ENCODE measurements around the gene SLC25A10.

Gene SLC25A10

DNA sequence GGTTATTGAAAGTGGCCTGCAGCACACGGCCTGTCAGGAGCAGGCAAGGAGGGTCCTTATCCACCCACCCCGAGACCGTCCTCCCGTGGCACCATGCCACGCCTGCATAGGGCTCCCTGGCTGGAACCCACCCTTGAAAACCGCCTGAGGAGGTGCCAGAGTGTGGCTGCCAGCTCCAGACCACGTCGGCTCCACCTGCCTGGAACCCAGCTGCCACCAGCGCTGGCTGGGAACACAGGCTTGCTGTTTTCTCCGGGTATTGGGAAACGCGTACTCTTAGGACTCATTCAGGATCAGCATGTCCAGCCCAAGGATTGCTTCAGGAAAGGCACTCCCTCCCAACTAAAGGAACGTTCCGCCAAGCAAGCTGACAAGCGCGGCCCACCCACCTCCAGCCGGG lies 35.2 kb upstream of the SLC25A10 start:
- Histone ChIP-seq H3K9ac (ENCODE audit: low read depth, low read length) (no peak overlapping the region), H3K4me1 (ENCODE audit: insufficient read depth, low read length) (no peaks in the 10 kb centered on the region)

DNA sequence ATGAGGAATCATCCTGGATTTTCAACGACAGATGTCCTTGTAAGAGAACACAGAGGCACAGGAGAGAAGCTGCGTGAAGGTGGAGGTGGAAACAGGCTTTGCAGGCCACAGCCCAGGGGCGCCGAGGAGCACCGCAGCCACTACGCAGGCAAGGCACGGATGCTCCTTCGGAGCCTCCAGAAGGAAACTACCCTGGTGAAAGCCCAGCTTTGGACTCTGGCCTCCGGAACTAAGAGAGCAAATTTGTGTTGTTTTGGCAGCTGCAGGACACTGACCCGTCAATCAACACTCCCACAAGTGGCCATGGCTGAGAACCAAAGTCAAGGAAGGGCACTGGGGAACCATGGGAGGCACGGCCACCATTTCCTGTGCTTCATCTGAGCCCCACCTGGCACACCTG lies 31.9 kb upstream of the SLC25A10 start:
- Histone ChIP-seq H3K9me3 (ENCODE audit: insufficient read depth, low read depth, low read length) (no peaks in the 10 kb centered on the region), H3K4me1 (ENCODE audit: insufficient read depth, low read length) (peaks cover 8% of the 10 kb centered on the region), H3K27me3 (ENCODE audit: insufficient read depth, low read length) (no peaks in the 10 kb centered on the region), H3K4me3 (ENCODE audit: low read length) (no peak overlapping the region), H3K27ac (ENCODE audit: low read length) (no peak overlapping the region), H3K36me3 (ENCODE audit: insufficient read depth, low read depth, low read length) (peaks cover 4% of the 10 kb centered on the region; the same call in 1 of the 2 replicates), H3K9ac (ENCODE audit: low read depth, low read length) (no peak overlapping the region)

More for the DNA sequence above, 35.2 kb upstream of the SLC25A10 start:
- no peak overlapping the region for H3K27ac ChIP-seq (ENCODE audit: low read length)
- no peaks in the 10 kb centered on the region for H3K27me3 ChIP-seq (ENCODE audit: insufficient read depth, low read length)
- H3K36me3 ChIP-seq (ENCODE audit: insufficient read depth, low read depth, low read length): peaks cover 32% of the 10 kb centered on the region
- H3K4me3 ChIP-seq (ENCODE audit: low read length): no peak overlapping the region
- no peaks in the 10 kb centered on the region for H3K9me3 ChIP-seq (ENCODE audit: insufficient read depth, low read depth, low read length)

DNA sequence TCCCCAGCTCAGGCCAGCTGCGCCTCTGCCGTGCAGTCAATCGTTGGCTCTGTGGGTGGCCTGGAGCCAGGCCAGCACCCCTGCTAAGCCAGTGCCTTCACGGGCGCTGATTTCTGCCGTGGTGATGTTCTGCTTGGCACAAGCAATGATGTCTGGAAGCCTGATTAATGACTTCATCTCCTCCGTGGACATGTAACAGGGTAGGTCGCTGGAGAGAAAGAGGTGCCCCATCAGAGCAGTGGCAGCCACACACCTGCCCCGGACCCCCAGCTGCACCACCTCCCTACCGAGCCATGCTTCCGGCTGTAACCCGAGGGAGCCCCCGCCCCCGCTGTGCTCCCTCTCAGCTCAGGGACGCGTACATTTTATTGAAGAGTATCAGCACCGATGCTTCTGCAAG lies 30.4 kb upstream of the SLC25A10 start:
- Histone ChIP-seq H3K9me3 (ENCODE audit: insufficient read depth, low read depth, low read length) (no peaks in the 10 kb centered on the region), H3K27ac (ENCODE audit: low read length) (no peak overlapping the region), H3K4me3 (ENCODE audit: low read length) (no peak overlapping the region), H3K36me3 (ENCODE audit: insufficient read depth, low read depth, low read length) (peaks cover 14% of the 10 kb centered on the region), H3K4me1 (ENCODE audit: insufficient read depth, low read length) (peaks cover 8% of the 10 kb centered on the region), H3K9ac (ENCODE audit: low read depth, low read length) (no peak overlapping the region), H3K27me3 (ENCODE audit: insufficient read depth, low read length) (no peaks in the 10 kb centered on the region)

DNA sequence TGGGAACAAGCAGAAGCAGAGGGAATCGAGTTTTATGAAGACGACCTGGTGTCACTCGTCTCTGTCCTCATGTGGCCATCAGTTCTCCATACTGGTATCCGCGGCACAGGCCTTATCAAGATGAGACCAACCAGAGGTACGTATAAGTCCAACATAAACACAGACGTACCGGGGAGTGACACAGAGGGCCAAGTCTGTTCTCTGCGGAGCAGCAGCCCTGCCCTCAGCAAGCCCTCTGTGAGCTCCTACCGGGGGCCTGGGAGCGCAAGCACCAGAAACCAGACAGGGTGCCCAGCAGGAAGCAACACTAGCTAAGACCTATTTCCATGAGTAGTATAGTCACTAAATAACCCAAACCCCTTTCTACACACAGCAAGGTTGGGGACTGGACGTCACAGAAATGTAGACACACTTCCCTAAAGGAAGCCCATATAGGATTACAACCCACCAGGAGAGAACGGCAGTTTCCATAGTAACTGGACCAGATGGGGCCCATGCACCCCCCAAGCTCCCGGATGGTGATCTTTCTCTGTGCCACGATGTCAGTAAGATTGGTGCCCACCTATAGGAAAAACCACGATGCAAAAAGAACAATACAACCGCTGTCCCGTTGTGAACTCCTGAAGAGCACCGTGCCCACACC lies 29.4 kb upstream of the SLC25A10 start:
- no peaks in the 10 kb centered on the region for H3K27me3 ChIP-seq (ENCODE audit: insufficient read depth, low read length)
- H3K36me3 ChIP-seq (ENCODE audit: insufficient read depth, low read depth, low read length): peaks cover 24% of the 10 kb centered on the region
- H3K9me3 ChIP-seq (ENCODE audit: insufficient read depth, low read depth, low read length): no peaks in the 10 kb centered on the region
- peak overlapping the region; percentile 93 for H3K4me3 ChIP-seq (ENCODE audit: low read length)
- H3K4me1 ChIP-seq (ENCODE audit: insufficient read depth, low read length): peaks cover 8% of the 10 kb centered on the region
- H3K9ac ChIP-seq (ENCODE audit: low read depth, low read length): peak overlapping the region; percentile 92; the same call in 1 of the 2 replicates
- H3K27ac ChIP-seq (ENCODE audit: low read length): no peak overlapping the region

DNA sequence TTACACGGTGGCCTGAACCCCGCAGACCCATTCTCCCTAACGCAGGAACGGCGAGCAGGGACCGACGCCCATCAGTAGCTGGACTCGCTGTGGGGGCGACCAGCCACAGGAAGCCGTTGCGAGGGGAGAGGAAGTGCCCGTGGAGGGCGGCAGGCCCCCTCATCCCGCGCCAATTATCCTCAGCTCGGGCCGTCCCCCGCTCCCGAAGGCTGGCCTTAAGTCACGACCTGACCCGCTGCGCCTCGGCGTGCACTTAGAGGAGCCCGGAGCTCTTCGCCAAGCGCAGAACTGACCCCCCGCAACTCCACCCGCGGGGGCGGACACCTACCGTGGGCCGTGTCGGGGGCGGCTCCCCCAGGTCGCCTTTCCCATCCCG lies 28.9 kb upstream of the SLC25A10 start:
- H3K9ac ChIP-seq (ENCODE audit: low read depth, low read length): peak overlapping the region; percentile 92; the same call in 1 of the 2 replicates
- peaks cover 8% of the 10 kb centered on the region for H3K4me1 ChIP-seq (ENCODE audit: insufficient read depth, low read length)
- H3K27ac ChIP-seq (ENCODE audit: low read length): no peak overlapping the region
- no peaks in the 10 kb centered on the region for H3K27me3 ChIP-seq (ENCODE audit: insufficient read depth, low read length)
- H3K36me3 ChIP-seq (ENCODE audit: insufficient read depth, low read depth, low read length): peaks cover 26% of the 10 kb centered on the region
- H3K9me3 ChIP-seq (ENCODE audit: insufficient read depth, low read depth, low read length): no peaks in the 10 kb centered on the region
- peak overlapping the region; percentile 93 for H3K4me3 ChIP-seq (ENCODE audit: low read length)

DNA sequence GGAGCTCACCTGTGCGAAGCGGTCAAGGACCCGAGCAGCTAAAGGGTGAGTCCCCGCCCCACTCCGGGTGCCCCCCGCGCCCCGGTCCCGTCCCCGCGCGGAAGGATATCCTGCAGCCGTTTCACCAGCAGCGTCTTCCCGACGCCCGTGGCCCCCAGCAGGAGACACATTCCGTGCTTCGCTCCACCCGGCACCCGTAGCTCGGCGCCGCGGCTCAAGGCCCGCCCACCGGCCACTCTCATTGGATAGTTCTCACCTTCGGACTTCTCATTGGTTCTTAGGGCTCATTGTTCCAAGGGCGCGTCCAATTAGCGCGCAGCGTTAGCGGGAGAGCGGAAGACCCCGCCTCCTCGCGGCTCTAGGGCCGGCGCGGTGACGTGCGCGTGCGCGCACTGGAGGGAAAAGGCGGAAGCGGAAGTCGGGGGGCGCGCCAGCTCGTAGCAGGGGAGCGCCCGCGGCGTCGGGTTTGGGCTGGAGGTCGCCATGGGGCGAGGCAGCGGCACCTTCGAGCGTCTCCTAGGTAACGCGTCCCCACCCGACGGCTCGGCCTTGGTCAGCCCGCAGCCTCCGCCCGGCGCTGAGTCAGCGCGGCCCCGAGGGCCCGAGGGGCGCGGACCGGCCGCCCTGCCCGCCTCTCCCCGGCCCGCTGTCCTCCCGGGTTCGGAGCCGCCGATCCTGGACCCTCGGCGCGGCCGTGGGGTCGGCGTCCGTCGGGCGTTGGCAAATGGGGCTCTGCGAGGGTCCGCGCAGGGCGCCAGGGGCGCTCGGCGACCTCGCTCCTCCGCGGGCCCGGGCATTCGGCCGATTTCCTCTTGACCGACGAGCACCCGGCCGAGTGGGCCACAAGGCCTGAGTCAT lies 28.3 kb upstream of the SLC25A10 start, which contains the start of the genes ARL16 and HGS:
Gene ARL16, minus strand, starts transcription at position 214 of the 858 bp plus-strand sequence. Its CDS starts 44 bp downstream, at position 170.
Gene HGS, plus strand, starts transcription at position 428 of the 858 bp plus-strand sequence. Its CDS starts 56 bp downstream, at position 484.
- no peaks in the 10 kb centered on the region for H3K9me3 ChIP-seq (ENCODE audit: insufficient read depth, low read depth, low read length)
- peaks cover 31% of the 10 kb centered on the region for H3K36me3 ChIP-seq (ENCODE audit: insufficient read depth, low read depth, low read length)
- peak within 1 kb of the TSS; percentile 92 for H3K9ac ChIP-seq (ENCODE audit: low read depth, low read length)
- no peaks in the 10 kb centered on the region for H3K27me3 ChIP-seq (ENCODE audit: insufficient read depth, low read length)
- peaks cover 8% of the 10 kb centered on the region for H3K4me1 ChIP-seq (ENCODE audit: insufficient read depth, low read length)
- H3K27ac ChIP-seq (ENCODE audit: low read length): no peak within 1 kb of the TSS
- peak within 1 kb of the TSS; percentile 93 for H3K4me3 ChIP-seq (ENCODE audit: low read length)

DNA sequence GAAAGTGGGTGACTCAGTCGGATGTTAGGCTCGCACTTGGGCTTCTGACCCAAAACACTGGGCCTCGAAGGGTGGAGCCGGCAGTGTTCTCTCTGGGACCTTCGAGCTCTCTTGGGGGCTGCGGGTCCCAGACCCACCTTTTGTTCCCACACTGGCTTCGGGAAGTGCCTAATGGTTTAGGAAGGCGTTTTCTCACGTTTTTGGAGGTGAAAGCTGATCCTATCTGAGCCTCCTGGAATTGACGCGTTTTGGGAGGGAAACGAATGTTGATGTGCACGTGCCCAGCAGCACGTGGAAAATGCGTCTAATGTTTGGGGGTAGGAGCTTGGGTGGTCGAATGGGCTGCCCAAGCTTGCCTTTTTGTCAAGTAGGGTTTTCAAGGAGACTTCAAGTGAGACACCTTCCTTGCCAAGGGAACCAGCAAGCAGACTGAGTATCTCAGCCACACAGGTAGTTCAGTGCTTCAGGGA lies 27.6 kb upstream of the SLC25A10 start:
- peaks cover 8% of the 10 kb centered on the region for H3K4me1 ChIP-seq (ENCODE audit: insufficient read depth, low read length)
- peak overlapping the region; percentile 93 for H3K4me3 ChIP-seq (ENCODE audit: low read length)
- H3K27me3 ChIP-seq (ENCODE audit: insufficient read depth, low read length): no peaks in the 10 kb centered on the region
- H3K9me3 ChIP-seq (ENCODE audit: insufficient read depth, low read depth, low read length): no peaks in the 10 kb centered on the region
- no peak overlapping the region for H3K27ac ChIP-seq (ENCODE audit: low read length)
- H3K36me3 ChIP-seq (ENCODE audit: insufficient read depth, low read depth, low read length): peaks cover 37% of the 10 kb centered on the region
- H3K9ac ChIP-seq (ENCODE audit: low read depth, low read length): peak overlapping the region; percentile 89

DNA sequence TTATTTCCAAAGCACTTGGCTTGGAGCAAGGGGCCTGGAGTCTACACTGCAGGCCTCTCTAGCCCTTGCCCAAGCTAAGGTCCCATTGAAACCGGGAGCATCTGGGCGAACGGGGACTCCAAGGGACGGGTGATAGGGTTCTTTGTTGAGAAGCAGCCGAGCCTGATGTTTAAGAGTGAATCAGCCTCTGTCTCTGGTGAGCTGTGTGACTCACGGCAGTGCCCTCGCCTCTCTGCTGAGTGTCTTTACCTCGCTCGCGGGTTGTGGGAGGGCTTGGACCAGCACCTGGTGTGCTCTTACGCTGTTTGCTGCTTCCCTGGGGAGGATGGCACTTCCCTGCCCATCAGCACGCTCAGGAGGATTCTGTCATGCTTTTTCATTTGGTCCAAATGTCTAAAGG lies 27.0 kb upstream of the SLC25A10 start:
- Histone ChIP-seq H3K27me3 (ENCODE audit: insufficient read depth, low read length) (no peaks in the 10 kb centered on the region), H3K9me3 (ENCODE audit: insufficient read depth, low read depth, low read length) (no peaks in the 10 kb centered on the region), H3K27ac (ENCODE audit: low read length) (no peak overlapping the region), H3K36me3 (ENCODE audit: insufficient read depth, low read depth, low read length) (peaks cover 43% of the 10 kb centered on the region), H3K4me3 (ENCODE audit: low read length) (peak overlapping the region; percentile 93; the same call in 1 of the 2 replicates), H3K4me1 (ENCODE audit: insufficient read depth, low read length) (peaks cover 8% of the 10 kb centered on the region), H3K9ac (ENCODE audit: low read depth, low read length) (peak overlapping the region; percentile 89; the same call in 1 of the 2 replicates)

DNA sequence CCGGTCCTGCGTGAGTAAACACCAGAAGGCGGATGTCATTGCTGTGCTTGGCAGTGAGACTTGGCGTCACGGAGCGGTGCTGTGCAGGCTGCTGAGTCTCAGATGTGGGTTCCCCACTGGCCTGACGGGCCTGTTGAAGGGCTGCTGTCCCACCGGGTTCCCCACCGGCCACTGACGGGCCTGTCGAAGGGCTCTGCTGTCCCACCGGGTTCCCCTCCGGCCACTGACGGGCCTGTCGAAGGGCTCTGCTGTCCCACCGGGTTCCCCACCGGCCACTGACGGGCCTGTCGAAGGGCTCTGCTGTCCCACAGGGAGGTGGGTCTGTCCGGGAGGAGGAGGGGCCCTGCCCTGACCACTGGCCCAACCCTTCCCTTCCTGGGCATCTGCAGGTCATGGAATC lies 25.5 kb upstream of the SLC25A10 start:
- Histone ChIP-seq H3K4me3 (ENCODE audit: low read length) (no peak overlapping the region), H3K4me1 (ENCODE audit: insufficient read depth, low read length) (peaks cover 8% of the 10 kb centered on the region), H3K36me3 (ENCODE audit: insufficient read depth, low read depth, low read length) (peaks cover 58% of the 10 kb centered on the region), H3K27ac (ENCODE audit: low read length) (no peak overlapping the region), H3K9me3 (ENCODE audit: insufficient read depth, low read depth, low read length) (no peaks in the 10 kb centered on the region), H3K27me3 (ENCODE audit: insufficient read depth, low read length) (no peaks in the 10 kb centered on the region), H3K9ac (ENCODE audit: low read depth, low read length) (no peak overlapping the region)

DNA sequence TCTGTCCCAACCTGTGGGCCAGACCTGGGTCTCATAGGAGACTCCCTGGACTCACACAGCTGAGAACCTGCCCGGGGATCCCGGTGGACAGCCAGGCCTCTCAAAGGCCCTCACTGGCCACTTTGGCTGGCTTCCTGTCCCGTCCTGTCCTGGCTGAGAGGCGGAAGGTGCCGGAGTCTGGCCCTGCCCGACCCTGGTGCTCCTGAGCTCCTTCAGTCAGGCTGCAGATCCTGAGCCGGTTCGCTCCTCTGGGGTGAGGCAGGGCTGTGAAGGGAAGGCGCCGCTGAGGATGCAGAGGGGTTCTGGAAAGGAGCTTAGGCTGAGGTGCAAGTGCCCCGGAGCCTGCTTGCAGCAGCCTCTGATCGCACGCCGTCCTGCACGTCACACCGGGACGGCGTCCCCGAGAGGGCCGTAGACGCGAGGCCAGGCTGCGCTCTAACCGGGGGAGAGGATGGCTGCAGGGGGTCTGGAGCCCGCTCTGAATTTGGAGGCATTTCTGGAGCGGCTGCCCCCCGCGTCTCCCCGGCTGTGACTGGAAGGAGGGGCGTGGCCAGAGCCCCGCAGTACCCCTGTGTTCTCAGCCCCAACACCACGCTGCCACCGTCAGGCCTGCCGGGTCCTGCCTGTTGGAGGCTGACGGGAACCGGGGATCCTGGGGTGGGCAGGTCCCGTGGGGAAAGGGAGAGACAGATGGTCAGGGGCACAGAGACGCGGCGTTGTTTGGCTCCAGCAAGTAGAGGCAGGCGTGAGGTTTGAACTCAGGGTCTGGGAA lies 24.1 kb upstream of the SLC25A10 start:
- no peak overlapping the region for H3K9ac ChIP-seq (ENCODE audit: low read depth, low read length)
- H3K36me3 ChIP-seq (ENCODE audit: insufficient read depth, low read depth, low read length): peaks cover 70% of the 10 kb centered on the region
- H3K4me1 ChIP-seq (ENCODE audit: insufficient read depth, low read length): peaks cover 8% of the 10 kb centered on the region

DNA sequence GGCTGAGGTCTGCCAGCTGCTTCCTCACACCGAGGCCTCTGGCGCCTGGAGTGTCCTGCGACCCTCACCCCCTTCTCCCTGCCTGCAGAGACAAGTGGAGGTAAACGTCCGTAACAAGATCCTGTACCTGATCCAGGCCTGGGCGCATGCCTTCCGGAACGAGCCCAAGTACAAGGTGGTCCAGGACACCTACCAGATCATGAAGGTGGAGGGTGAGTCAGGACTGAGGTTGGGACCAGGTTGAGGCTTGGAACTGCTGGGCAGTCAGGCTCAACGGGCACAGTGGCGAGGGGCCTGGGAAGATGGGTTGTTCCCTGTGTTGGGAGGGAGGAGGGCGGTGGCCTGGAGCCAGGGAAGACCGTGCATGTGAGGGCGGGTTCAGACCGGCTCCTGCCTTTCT lies 23.5 kb upstream of the SLC25A10 start:
- peaks cover 8% of the 10 kb centered on the region for H3K4me1 ChIP-seq (ENCODE audit: insufficient read depth, low read length)
- no peak overlapping the region for H3K9ac ChIP-seq (ENCODE audit: low read depth, low read length)
- peaks cover 75% of the 10 kb centered on the region for H3K36me3 ChIP-seq (ENCODE audit: insufficient read depth, low read depth, low read length)
- H3K27me3 ChIP-seq (ENCODE audit: insufficient read depth, low read length): no peaks in the 10 kb centered on the region
- no peak overlapping the region for H3K4me3 ChIP-seq (ENCODE audit: low read length)
- H3K9me3 ChIP-seq (ENCODE audit: insufficient read depth, low read depth, low read length): no peaks in the 10 kb centered on the region
- no peak overlapping the region for H3K27ac ChIP-seq (ENCODE audit: low read length)

More for the DNA sequence above, 24.1 kb upstream of the SLC25A10 start:
- Histone ChIP-seq H3K27ac (ENCODE audit: low read length) (no peak overlapping the region), H3K27me3 (ENCODE audit: insufficient read depth, low read length) (no peaks in the 10 kb centered on the region), H3K4me3 (ENCODE audit: low read length) (no peak overlapping the region), H3K9me3 (ENCODE audit: insufficient read depth, low read depth, low read length) (no peaks in the 10 kb centered on the region)
